ENCODE data around the gene NKPD1.
A peak's percentile ranks its signal among the peaks of the same experiment; 100 is the strongest.

GRCh38 chr19:45177817-45178261 is 17.1 kb upstream of the NKPD1 start, which contains the start of gene TRAPPC6A:
- TF ChIP-seq CTCF (IDR thresholded peaks at IDR 0.05) (no peak), POLR2A (IDR thresholded peaks at IDR 0.05) (peak; percentile 68)

Data from prostate gland (tissue), 2 donors.